Right renal cortex interstitium (tissue), 3 donors: ENCODE data around the gene SMC1B. TPM values are rescaled to one million over a fixed set of nuclear protein-coding genes. Genes with fewer than 3 reads are reported as not detected.
"Not testable (repeated sequence)": the region's sequence is repeated elsewhere in the genome, so short reads cannot be mapped to it uniquely, and the experiment has no call there.

Experiments
- DNase-seq, 3 donors: peaks; one replicate each; pipeline ENCODE4 v3.0.0-alpha.2; 2013; ENCODE audit warnings: low read depth in 3 of 3, low spot score in 2 of 3
- polyA plus RNA-seq, 3 donors: library from polyadenylated mRNA; unstranded; fragments of 120-200 nt; gene quantifications; one replicate each; pipeline ENCODE4 v1.2.1, GENCODE V29; 2013; ENCODE audit not compliant: insufficient read length in 3 of 3

SMC1B gene
- polyA plus RNA-seq, 3 donors: 0.11 to 0.42 (median 0.25) TPM

GRCh38 chr22:45308391-45308956 is 104.9 kb downstream of the SMC1B start:
- no peak for DNase-seq

- no peak for DNase-seq
These were observed 107.3 kb downstream of the SMC1B start for GRCh38 chr22:45306139-45306538.

- DNase-seq: no peak
These were observed 107.8 kb downstream of the SMC1B start for GRCh38 chr22:45305456-45306075.

GRCh38 chr22:45304971-45305370 is 108.4 kb downstream of the SMC1B start:
- no peak for DNase-seq

GRCh38 chr22:45303181-45303580 is 110.2 kb downstream of the SMC1B start:
- no peak for DNase-seq

- no peak for DNase-seq
These were observed 110.6 kb downstream of the SMC1B start for GRCh38 chr22:45302751-45303150.

GRCh38 chr22:45298934-45299505 is 114.4 kb downstream of the SMC1B start:
- DNase-seq: no peak

GRCh38 chr22:45296628-45297297 is 116.6 kb downstream of the SMC1B start:
- no peak for DNase-seq

GRCh38 chr22:45295492-45295891 is 117.9 kb downstream of the SMC1B start:
- DNase-seq: no peak

GRCh38 chr22:45295004-45295403 is 118.4 kb downstream of the SMC1B start:
- not testable (repeated sequence) for DNase-seq

Other genes with a start within 250 kb of the SMC1B start
- 10 to 100 TPM; 49.4 to 55.1 (median 51.4) TPM for gene NUP50, start 249.7 kb downstream of the SMC1B start, polyA plus RNA-seq
- 10 to 100 TPM; 16.8 to 17.8 (median 16.8) TPM for gene KIAA0930, start 172.7 kb downstream of the SMC1B start, polyA plus RNA-seq
- gene UPK3A, start 128.7 kb downstream of the SMC1B start, polyA plus RNA-seq: 1 to 10 TPM in 2 of 3 donors, under 1 TPM in 1; 0.15 to 1.8 (median 1.3) TPM
- 10 to 100 TPM; 16.8 to 21.5 (median 19.7) TPM for gene FAM118A, start 103.7 kb downstream of the SMC1B start, polyA plus RNA-seq
- 1 to 10 TPM; 6.2 to 9.2 (median 6.3) TPM for gene RIBC2, start 94 bp upstream of the SMC1B start, polyA plus RNA-seq
- gene FBLN1, start 89.3 kb upstream of the SMC1B start, polyA plus RNA-seq: 100 to 1,000 TPM in 1 of 3 donors, 10 to 100 TPM in 2; 79.1 to 105 (median 97.9) TPM